ENCODE results near the gene RAB33B.

- no peak for TF ChIP-seq POLR2A (IDR thresholded peaks at IDR 0.05)
- no peak for TF ChIP-seq CTCF (IDR thresholded peaks at IDR 0.05)
- TF ChIP-seq EP300 (IDR thresholded peaks at IDR 0.05) = no peak
- TF ChIP-seq POLR2AphosphoS5 (IDR thresholded peaks at IDR 0.05) = no peak
These were observed 47.2 kb downstream of the RAB33B start for GRCh38 chr4:139501117-139501516.
